Right ventricle myocardium superior (tissue), 1 donor: ENCODE measurements around the gene CALHM1. TPM values are rescaled to one million over a fixed set of nuclear protein-coding genes. Genes with fewer than 3 reads are reported as not detected.
A peak's percentile ranks its signal among the peaks of the same experiment; 100 is the strongest.

Source experiments
- ATAC-seq: fragments of 200-7000 bp; cut with Tn5 transposase; one replicate; pipeline ENCODE4 v1.9.1; 2020; ENCODE audit warnings: mild to moderate bottlenecking; ENCODE audit not compliant: poor library complexity
- DNase-seq: peaks from one replicate; pipeline ENCODE4 v3.0.0-alpha.2; 2020
- intact Hi-C: fragments of 100-400 bp; cut with DNase I; formaldehyde crosslinking; loops from one replicate; pipeline ENCODE4 v1.11.2; 2022
- total RNA-seq: library from RNA; stranded (reverse); fragmentation: NEBNext Ultra II Directional; extraction: Animal tissue kit (Norgen Biotek cat#: 25700); gene quantifications from one replicate; pipeline ENCODE4 v1.2.1, GENCODE V29; 2021
- donor health status: DM: no; HTN: yes; CAD: no; lungs with severe emphysema.

Gene CALHM1
- total RNA-seq, 1 donor from 2014 or later: not detected

DNA sequence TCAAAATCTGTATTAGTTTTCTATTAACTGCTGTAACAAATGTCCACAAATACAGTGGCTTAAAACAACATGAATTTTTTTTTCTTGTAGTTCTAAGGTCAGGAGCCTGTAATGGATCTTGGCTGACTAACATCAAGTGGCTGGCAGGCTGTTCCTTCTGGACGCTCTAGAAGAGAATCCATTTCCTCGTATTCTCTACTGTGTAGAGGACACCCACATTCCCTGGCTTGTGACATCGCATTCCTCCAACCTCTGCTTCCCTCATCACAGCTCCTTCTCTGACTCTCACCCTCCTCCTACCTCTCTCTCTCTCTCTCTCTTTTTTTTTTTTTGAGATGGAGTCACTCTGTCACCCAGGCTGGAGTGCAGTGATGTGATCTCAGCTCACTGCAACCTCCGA is 4.8 kb upstream of the CALHM1 start:
- no peak for ATAC-seq
- intact Hi-C loops: no loop called here
- no peak for DNase-seq

GRCh38 chr10:103459615-103460014 is 915 bp upstream of the CALHM1 start:
- no peak for ATAC-seq
- no peak for DNase-seq
- intact Hi-C loops: no loop called here

GRCh38 chr10:103457896-103458583 is 660 bp downstream of the CALHM1 start:
- intact Hi-C loops: no loop called here
- no peak for ATAC-seq
- no peak for DNase-seq

DNA sequence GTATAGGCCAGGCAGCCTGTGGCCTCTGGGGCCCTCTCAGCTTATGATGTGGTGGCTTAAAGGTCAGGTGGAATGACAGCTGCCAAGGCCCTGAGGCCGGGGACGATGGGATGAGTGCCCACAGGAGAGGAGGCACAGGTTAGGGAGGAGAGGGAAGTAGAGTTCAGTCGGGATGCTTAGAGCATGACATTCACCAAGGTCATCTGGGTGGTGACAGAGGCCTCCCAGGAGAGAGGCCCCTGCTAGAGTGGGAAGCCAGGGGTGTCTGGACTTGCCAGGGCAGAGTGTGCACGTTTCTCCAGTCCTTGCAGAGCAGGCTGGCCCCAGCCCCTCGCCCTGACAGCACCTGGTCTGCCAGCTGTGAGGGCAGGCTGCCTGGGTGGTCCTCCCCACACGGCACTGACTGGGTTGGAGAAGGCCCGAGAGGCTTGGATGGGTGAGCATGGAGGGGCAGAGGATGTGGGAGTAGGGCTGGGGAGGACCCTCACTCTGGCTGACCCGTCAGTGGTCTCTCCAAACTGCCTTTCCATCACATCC is 1.5 kb downstream of the CALHM1 start:
- DNase-seq: no peak
- intact Hi-C loops: no loop called here
- ATAC-seq: no peak

GRCh38 chr10:103456074-103456660 is 2.5 kb downstream of the CALHM1 start:
- DNase-seq: no peak
- intact Hi-C loops: no loop called here
- ATAC-seq: no peak

- intact Hi-C loops: no loop called here
- ATAC-seq (no peak), DNase-seq (no peak)
Measured at GRCh38 chr10:103455235-103455634, 3.5 kb downstream of the CALHM1 start.

GRCh38 chr10:103454026-103454425 is 4.7 kb downstream of the CALHM1 start:
- ATAC-seq: no peak
- intact Hi-C loops: no loop called here
- peak; percentile 40 for DNase-seq

DNA sequence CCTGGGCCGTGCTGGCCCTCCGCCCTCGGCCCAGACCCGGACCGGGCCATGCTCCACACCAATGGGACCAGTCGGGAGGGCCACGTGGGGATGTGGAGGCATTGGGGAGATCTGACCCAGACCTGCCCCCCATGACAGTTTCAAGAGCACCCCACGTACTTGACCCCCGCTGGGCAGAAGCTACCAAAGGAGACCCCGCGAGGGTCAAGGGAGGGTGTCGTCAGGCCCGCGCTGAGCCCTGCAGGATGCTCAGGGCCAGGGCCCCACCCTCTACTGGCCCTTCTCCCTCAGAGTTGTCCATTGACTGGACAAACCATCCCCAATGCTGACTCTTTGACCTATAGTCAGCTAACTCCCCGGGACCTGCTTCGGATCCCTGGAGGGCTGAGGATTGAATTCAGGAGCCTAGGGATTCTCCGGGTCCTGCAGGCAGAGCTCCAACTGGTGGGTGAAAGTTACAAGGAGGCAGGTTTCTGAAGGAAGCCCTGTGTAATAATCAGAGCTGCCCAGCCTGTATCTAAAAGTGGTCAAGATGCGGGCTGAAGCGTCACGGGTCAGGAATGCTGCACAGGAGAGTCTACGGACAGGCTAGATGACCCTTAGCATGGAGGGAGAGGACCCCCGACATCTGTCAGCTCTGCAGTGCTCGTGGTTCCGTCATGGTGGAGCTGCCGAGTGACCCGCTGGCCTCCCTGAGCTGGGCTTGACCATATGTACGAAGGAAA is 6.0 kb downstream of the CALHM1 start:
- DNase-seq: peak; percentile 36
- intact Hi-C loops: no loop called here
- no peak for ATAC-seq

GRCh38 chr10:103451831-103452505 is 6.7 kb downstream of the CALHM1 start, which contains the start of gene CALHM2:
Gene CALHM2 (minus strand): TSS chr10:103452370. CDS start chr10:103449941, 2,429 bp downstream.
- intact Hi-C loops: no loop called here
- DNase-seq (peak; percentile 86), ATAC-seq (peak; percentile 79)

DNA sequence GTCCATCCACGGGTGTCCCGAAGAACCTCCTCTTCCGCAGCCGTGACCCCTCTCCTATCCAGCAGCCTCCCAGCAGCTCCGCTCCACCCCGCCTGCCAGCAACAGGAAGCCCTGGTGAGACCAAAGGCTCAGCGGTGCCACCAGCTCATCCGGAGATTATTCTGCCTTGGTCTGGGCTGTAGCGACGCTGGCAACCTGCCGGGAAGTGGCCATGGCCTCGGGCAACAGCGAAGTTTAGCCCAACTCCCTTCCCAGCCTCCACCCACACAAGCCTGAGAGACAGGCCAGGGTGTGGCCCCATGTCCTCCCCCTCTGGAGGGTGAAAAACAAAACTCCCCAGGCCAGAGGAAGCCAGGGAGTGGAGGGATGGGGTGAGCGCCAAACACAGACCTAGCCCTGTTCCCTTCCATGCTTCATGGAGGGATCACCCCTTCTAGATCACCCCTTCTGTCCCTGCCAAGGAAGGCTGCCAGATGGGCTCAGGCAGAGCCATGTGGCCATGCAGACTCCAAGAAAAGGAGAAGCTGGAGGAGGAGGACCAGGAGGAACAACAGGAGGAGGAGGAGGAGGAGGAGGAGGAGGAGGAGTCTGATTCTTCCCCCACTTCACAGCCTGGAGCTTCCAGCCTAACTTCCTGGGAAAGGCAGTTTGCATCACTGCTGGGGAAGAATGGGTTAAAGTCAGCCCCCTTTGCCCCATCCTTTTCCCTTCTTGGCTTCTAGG is 7.4 kb downstream of the CALHM1 start:
- intact Hi-C loops: no loop called here
- ATAC-seq (peak; percentile 64), DNase-seq (peak; percentile 89)

GRCh38 chr10:103450201-103450695 is 8.5 kb downstream of the CALHM1 start:
- ATAC-seq: no peak
- intact Hi-C loops: no loop called here
- DNase-seq: no peak

GRCh38 chr10:103449208-103450144 is 9.2 kb downstream of the CALHM1 start:
- no peak for ATAC-seq
- DNase-seq: peak; percentile 57
- intact Hi-C loops: no loop called here

- peak; percentile 82 for DNase-seq
- peak; percentile 42 for ATAC-seq
- intact Hi-C loops: no loop called here
Measured at GRCh38 chr10:103448746-103449145, 10.0 kb downstream of the CALHM1 start.

GRCh38 chr10:103447187-103447586 is 11.5 kb downstream of the CALHM1 start:
- DNase-seq (no peak), ATAC-seq (no peak)
- intact Hi-C loops: no loop called here

DNA sequence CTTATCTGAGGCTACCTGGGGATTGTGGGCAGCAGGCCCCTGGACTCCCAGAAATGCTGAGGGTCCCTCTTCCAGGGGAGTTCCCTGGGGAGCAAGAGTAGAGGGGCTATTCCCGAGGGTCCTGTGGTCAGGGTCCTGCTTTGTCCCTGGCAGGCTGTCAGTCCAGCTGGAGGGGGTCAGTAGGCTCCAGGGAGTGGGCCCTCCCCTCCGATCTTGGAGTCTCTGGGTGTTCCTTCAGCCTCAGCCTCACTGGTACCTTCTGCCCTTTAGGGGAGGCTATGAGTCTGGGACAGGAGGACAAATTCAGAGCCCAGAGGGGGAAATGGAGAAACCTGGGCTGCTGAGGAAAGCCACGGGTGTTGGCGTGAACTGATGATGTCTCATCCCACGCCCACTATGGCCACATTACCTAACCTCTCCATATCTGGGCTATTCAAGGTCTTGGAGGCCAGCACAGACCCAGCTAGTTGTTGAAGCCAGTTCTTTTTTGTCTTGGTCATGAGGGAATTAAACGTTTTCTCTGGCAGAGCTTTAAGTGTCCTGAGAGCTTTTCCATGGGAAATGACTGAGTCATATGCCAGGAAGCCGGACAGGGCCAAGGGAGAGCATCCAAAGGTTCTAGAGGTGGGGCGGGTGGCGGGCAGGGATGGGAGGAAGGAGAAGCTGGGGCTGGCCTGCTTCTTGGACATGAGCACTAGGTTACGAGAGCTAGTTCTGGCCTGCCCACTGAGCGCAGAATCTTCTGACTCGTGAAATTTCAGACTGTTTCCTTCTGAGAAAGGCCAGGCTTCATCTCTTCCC is 12.7 kb downstream of the CALHM1 start:
- ATAC-seq: peak; percentile 73

GRCh38 chr10:103445366-103445765 is 13.3 kb downstream of the CALHM1 start:
- intact Hi-C loops: no loop called here
- no peak for ATAC-seq
- no peak for DNase-seq

More for the DNA sequence above, 12.7 kb downstream of the CALHM1 start:
- DNase-seq: peak; percentile 88
- intact Hi-C loops: no loop called here
